HCT116 (cell line): ENCODE data around the gene SKP2.

ENCODE experiments used
- EGR1 ChIP-seq: IDR thresholded peaks from 2 replicates; pipeline ENCODE4 v1.6.1; 2012; ENCODE audit warnings: low read depth
- JUND ChIP-seq: IDR thresholded peaks from 2 replicates; pipeline ENCODE4 v1.6.1; 2012
- POLR2A ChIP-seq: IDR thresholded peaks from 2 replicates; pipeline ENCODE4 v1.7.0; 2011; ENCODE audit warnings: borderline replicate concordance; ENCODE audit not compliant: insufficient read depth, insufficient read length; ENCODE audit errors: extremely low read depth
- POLR2AphosphoS5 ChIP-seq: IDR thresholded peaks from 2 replicates; pipeline ENCODE4 v1.6.1; 2011; ENCODE audit warnings: mild to moderate bottlenecking, low read depth, low read length, moderate library complexity
- RAD21 ChIP-seq: IDR thresholded peaks from 2 replicates; pipeline ENCODE4 v1.6.1; 2012; ENCODE audit warnings: low read depth, mild to moderate bottlenecking
- ZNF274 ChIP-seq: fragments of 200-500 bp; sonication (Bioruptor generic); IDR thresholded peaks from 2 replicates; pipeline ENCODE4 v1.6.1; 2014; ENCODE audit warnings: mild to moderate bottlenecking, low read depth, low read length, inconsistent platforms
- TF ChIP-seq, protein P1 (sequence below), 3 experiments: fragments of 200-600 bp in 1 of 3; sonication (generic) in 1 of 3; IDR thresholded peaks in 2 of 3; conservative IDR thresholded peaks in 1 of 3; 2 replicates each; pipeline ENCODE4 v1.5.1; 2012 to 2017; ENCODE audit warnings: low read depth in 2 of 3, low read length in 2 of 3, antibody characterized with exemption in 1 of 3, borderline replicate concordance in 1 of 3, control low read depth in 1 of 3, mild to moderate bottlenecking in 1 of 3, mixed read lengths in 1 of 3, mixed run types in 1 of 3, moderate library complexity in 1 of 3; ENCODE audit not compliant: insufficient read depth in 1 of 3

DNA sequence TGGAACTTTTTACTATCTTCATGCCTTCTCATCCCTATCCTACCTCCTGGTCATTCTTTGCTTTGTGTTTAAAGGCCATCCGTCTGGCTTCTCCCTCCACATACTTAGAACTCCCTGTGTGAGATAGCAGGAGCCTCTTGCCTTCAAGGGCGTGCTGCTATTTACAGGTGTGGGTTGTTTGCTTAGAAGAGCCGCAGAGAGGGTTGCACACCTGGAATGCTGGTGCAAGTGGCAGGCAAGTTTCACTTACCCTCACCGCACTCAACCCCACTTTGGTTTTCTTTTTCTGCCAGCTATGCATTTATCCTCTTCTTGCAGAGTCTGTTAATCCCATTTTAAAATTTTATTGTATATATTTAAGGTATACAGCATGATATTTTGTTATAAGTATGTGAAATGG, 12.6 kb downstream of the SKP2 start:
- TF ChIP-seq, protein P1, sequence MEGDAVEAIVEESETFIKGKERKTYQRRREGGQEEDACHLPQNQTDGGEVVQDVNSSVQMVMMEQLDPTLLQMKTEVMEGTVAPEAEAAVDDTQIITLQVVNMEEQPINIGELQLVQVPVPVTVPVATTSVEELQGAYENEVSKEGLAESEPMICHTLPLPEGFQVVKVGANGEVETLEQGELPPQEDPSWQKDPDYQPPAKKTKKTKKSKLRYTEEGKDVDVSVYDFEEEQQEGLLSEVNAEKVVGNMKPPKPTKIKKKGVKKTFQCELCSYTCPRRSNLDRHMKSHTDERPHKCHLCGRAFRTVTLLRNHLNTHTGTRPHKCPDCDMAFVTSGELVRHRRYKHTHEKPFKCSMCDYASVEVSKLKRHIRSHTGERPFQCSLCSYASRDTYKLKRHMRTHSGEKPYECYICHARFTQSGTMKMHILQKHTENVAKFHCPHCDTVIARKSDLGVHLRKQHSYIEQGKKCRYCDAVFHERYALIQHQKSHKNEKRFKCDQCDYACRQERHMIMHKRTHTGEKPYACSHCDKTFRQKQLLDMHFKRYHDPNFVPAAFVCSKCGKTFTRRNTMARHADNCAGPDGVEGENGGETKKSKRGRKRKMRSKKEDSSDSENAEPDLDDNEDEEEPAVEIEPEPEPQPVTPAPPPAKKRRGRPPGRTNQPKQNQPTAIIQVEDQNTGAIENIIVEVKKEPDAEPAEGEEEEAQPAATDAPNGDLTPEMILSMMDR (IDR thresholded peaks at IDR 0.05 in 2 of 3, conservative IDR thresholded peaks at IDR 0.05 in 1 of 3; ENCODE audit: borderline replicate concordance in 1 of 3, insufficient read depth in 1 of 3, low read depth in 2 of 3, low read length in 2 of 3) = no peak
- no peak for TF ChIP-seq ZNF274
- no peak for TF ChIP-seq JUND
- TF ChIP-seq RAD21 = no peak
- TF ChIP-seq EGR1 = no peak
- TF ChIP-seq POLR2AphosphoS5 = no peak
- TF ChIP-seq POLR2A = no peak
